ENCODE results near the gene DHX8.

Gene DHX8

GRCh38 chr17:43526886-43527648 lies 43.3 kb downstream of the DHX8 start:
- DNase-seq = no peak

- no peak for DNase-seq
Measured at GRCh38 chr17:43528319-43528987, 44.7 kb downstream of the DHX8 start.

DNA sequence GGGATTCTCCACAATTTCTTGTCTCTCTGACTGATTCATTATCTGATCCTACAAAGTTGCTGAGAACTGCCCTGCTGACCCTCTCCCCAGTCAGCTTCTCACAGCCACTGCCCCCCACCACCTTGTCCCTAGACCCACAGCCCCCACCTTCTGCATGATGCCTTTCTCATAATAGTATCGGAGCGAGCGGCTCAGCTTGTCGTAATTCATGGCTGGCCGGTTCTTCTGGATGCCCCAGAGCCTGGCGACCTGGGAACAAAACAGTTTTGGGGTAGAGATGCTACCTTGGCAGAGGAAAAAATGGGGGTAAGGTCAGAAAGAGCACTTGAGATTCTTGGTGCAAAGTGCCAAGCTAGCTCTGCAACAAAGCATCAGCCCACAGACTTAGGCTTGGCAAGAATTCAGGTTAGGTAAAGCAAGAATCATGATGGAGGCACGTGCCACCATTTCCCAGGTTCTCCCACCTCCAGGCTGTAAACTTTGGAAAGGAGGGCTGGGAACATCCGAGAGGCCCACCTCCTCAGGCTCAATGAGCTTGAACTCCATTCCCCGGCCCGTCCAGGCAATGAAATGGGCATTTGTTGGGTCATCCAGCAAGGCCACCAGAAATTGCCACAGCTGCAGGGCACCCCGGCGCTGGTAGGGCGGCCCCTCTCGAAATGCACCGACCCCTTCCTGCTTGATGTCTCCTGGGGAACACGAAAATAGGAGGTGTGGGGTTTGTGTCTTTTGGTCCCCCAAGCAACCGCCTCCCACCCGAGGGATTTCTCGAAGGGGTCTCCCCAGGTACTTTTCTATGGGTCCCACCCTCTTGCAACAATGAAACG lies 45.4 kb downstream of the DHX8 start:
- DNase-seq = no peak

DNA sequence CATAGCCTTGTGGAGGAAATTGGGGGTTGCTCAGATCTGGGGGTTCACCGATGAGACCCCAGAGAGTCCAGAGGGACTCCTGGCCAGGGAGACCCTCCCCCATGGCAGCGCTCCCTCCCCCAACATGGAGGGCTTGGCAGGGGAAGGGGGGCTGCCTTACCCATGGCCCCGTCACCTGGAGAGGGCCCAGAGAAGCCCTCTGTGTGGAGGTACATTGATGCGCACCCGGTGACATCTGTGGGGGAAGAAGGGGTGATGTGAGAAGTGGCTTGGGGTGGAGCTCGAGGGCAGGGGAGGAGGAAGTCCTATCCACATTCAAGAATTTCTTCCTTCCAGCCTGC lies 46.1 kb downstream of the DHX8 start:
- DNase-seq = no peak

DNA sequence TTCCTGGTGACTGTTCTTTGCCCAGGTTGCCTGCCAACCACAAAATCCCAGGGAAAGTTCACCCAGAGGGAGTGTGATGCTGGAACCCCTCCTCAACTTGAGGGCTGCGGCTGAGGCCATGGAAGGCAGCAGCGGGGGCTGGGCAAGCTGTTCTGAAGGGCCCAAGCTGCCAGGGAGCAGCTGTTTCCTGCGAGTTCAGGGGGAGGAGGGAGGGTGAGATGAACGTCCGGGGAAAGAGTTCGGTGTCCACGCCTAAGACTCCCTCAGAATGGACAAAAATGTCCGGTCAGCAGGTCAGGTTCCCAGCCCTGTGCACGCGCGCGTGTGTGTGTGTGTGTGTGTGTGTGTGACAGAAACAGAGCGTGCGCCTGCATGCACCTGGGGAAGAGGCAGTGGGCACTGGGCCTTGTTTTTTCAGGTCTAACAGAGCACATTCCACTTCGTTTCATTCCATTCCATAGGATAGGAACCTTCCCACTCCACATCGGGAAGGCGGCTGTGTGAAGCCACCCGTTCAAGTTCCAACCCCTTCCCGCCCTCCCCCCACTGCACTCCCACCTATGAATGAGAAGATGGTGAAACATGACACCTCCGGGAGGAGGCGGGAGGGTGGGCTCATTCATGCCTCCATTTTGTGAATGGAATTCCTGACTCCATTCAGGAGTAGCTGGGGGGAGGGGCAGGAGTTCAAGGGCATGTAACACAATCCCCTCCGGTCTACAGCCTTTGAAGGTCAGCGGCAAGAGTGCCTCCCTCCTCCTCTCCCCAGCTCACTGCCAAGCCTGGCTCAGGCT lies 46.7 kb downstream of the DHX8 start:
- no peak for DNase-seq

DNA sequence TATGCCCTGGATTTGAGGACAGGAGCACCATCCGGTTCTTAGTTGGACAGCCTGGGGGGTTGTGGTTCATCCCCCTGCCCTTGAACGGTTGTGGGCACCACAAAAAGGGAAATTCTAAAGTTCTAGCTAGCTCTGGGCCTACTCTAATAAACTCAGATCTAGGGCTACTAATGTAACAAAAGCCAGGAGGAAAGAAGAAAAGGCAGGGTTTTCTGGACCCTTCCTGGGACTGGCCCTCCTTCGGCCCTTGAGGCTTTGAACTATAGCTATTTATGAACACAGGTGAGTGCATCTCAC lies 47.3 kb downstream of the DHX8 start:
- DNase-seq = no peak

DNA sequence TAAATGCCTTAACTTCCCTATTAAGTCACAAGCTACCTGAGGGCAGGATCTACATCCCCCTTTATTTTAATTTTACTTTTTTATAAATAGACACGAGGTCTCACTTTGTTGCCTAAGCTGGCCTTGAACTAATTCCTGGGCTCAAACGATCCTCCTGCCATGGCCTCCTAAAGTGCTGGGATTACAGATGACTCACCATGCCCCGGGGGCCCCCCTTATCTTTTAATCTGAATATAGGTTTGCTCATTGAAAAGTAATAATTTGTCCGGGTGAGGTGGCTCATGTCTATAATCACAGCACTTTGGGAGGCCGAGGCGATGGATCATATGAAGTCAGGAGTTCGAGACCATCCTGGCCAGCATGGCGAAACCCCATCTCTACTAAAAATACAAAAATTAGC lies 48.2 kb downstream of the DHX8 start:
- DNase-seq = no peak

- no peak for DNase-seq
Measured at GRCh38 chr17:43532581-43532980, 48.8 kb downstream of the DHX8 start.

DNA sequence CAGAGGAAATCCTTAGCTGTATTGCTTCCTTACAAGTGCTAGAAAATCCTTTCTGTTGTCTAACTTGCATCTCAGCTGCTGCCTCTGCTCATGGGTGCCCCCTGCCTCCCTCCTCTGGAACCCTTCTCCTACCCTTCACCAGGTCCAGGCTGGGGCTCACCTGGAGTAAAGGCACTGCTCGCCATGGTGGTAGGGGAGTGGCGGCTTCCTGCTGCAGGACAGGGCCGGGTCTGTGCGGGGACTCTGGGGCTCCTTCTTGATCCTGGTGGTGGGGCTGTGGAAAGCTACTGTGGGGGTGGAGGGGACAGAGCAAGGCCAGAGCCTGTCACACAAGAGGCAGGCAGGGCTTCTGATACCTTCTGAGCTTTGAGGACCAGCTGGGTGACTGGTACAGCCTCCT lies 49.9 kb downstream of the DHX8 start:
- DNase-seq = no peak

- DNase-seq = no peak
Measured at GRCh38 chr17:43534909-43535308, 51.1 kb downstream of the DHX8 start.

DNA sequence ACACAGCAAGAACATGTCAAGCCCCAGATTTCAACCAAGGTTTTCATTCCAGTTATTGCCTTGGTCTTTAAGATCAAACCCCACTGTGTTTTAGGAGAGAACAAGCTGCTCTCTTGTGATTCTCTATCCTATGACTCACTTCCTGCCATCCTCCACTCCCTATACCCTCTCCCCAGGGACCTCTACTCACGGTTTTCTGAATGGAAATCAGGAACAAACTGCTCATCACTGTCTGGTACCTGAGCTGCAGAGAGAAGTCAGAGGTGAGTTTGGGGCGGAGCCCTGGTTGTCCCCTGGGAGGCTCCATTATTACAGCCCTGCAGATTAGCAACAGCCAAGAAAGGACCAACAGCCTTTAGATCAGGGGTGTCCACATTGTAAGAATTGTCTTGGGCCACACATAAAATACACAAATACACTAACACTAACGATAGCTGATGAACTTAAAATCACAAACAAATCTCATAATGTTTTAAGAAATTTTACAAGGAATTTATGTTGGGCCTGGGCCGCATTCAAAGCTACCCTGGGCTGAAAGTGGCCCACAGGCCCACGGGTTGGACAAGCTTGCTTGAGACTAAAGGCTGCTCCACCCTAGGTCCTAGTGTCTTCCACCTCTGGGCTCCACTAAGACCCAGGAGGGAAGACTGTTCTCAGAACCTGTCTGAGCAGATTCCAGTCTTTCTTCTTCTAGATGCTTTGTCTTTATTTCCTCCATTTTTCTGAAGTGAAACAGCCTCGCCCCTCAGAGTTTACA lies 52.6 kb downstream of the DHX8 start:
- DNase-seq = no peak

GRCh38 chr17:43540821-43541674 lies 57.3 kb downstream of the DHX8 start:
- DNase-seq = no peak

DNA sequence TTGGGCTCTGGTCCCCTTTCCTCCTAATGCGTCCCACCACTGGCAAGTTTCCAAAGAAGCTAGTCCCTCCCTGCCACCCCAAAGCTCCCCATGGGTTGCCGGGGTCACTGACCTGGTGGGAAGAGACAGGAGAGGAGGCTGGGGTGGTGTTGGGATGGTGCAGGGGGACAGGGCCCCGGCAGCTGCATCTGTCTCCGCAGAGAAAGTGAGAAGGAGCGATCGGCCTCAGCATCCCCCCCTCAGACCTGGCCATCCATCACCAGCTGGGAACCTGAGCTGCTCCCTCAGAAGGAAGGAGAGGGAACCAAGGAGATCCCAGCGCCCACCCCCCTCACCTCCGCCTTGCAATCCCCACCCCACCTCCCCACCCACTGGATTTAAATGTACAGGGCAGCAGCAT lies 59.1 kb downstream of the DHX8 start:
- DNase-seq = no peak

DNA sequence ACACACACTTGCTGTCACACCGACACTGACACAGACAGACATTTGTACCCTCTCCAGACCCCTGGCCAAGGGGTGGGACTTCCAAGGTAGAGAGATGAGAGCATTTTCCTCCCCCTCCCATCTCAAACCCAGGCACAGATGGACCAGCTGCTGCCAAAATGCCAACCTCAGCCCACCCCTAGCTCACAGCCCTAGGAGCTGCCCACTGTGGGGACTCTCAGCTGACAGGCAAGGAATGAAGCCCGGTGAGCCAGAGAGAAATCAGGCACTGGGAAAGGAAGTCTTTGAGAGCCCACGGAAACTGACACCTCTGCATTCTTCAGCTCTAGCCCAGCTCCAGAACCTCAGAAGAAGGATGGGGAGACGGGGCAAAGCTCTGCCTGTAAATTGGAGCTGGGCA lies 59.5 kb downstream of the DHX8 start:
- no peak for DNase-seq

DNA sequence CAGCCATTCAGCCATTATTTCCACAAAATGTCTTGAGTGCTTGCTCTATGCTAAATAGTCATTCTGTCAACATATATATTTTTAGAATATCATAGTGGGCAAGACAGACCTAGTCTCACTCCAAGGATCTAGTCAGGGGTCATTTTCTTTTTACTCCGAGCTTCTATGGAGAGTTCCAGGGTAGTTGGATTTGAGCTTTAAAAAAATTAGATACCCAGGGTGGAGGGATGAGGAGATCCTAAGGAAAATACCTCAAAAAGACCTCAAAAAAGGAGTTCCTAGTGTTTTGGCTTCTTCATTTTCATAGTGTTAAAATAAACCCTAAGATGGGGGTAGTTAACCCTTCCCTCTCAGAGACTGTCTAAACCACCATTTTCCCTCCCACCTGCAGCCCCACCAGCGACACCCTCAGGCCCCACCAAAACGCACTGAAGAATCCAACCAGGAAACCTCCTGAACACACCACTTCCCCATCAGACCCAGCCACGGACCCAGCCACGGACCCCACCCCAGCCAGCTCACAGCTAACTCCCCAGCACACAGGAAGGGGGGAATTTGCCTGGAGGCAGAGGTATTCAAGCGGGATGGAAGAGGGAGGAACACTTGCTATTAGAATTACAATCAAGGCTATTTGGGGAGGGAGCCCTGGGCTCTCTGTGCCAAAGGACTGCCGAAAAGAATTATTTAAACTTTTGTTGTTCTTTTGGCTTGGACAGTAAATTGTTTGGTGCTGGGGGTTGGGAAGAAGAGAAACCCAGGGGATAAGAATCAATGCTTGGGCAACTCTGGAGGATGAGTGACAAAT lies 60.2 kb downstream of the DHX8 start:
- no peak for DNase-seq

DNA sequence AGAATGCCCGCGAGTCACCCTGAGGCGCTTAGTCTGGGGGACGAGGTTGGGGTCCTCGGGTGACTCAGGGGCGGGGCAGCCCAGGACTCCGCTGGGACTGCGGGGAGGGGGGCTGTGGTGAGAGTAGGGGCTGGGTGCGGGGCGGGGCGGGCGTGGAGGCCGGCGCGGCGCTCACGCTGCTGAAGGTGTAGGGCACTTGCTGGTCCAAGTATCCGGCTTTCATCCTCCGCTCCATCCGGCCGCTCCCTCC lies 61.5 kb downstream of the DHX8 start:
- no peak for DNase-seq

GRCh38 chr17:43546319-43547188 lies 62.8 kb downstream of the DHX8 start, which contains the start of gene ETV4:
ETV4 (minus strand) TSS chr17:43546340; CDS start chr17:43545617, 723 bp downstream.
- peak; percentile 90 for DNase-seq

- DNase-seq = no peak
Measured at GRCh38 chr17:43547189-43547550, 63.4 kb downstream of the DHX8 start.

DNA sequence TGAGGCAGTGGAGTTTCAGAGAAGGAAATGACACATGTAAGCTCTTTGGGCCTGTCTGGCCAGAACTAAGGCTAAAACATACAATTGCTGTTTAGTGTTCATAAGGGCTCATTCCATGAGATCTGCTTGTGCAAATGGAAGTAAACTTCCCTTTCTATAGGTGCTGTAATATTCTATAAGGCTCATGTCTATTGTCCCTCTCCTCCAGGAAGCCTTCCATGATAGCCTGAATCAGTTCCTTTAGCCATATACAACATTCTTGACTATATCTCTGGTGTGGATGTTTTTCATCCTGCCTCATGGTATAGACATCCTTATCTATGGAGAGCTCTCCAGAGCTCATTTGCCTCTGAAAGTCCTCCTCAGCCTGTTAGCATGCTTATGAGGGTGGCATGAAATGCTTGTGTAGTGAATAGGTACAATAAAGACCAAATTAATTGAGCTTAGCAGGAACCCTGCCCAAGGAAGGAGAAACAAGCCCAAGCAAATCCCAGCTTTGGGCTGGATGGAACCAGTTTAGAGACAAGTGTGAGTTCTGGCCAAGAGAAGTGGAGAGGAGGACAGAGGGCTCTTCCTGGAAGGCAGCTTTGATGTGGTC lies 64.0 kb downstream of the DHX8 start:
- no peak for DNase-seq

All from 8988T (cell line).